ENCODE measurements around the gene PDZRN4.

GRCh38 chr12:41442896-41443295 is 254.8 kb downstream of the PDZRN4 start:
- TF ChIP-seq CTCF (IDR thresholded peaks at IDR 0.05), result no peak
- no peak for TF ChIP-seq POLR2A (IDR thresholded peaks at IDR 0.05)
- no peak for TF ChIP-seq EP300 (IDR thresholded peaks at IDR 0.05)

Data from ovary (tissue), 3 donors.